ENCODE measurements around the gene RNU11.

The RNU11 gene

GRCh38 chr1:28632560-28632959 lies 15.8 kb upstream of the RNU11 start:
- no peak for DNase-seq (ENCODE audit: low spot score)
- H4K91ac ChIP-seq (ENCODE audit: low read depth, low read length, poor library complexity): no peak overlapping the region
- no peak overlapping the region for H3K14ac ChIP-seq (ENCODE audit: low read length)
- no CpG with 5 or more reads among the region's 4 CpGs for WGBS, 2 donors (ENCODE audit: extremely low coverage in 2 of 2, insufficient read length in 2 of 2, insufficient replicate concordance in 1 of 2)
- no peak overlapping the region for H3K18ac ChIP-seq (ENCODE audit: low read length)
- H3K4me2 ChIP-seq (ENCODE audit: insufficient read depth, low read length, poor library complexity, severe bottlenecking): no peak overlapping the region
- H3K27ac ChIP-seq (replicated peaks; ENCODE audit: low read length): no peak overlapping the region
- no peak overlapping the region for H2AFZ ChIP-seq (ENCODE audit: low read length)
- H3K9ac ChIP-seq (ENCODE audit: low read depth, low read length, poor library complexity): no peak overlapping the region
- no peak overlapping the region for H3K23ac ChIP-seq (ENCODE audit: low read depth, low read length, poor library complexity)
- H2BK15ac ChIP-seq (ENCODE audit: low read length): no peak overlapping the region
- no peak overlapping the region for H2BK5ac ChIP-seq (ENCODE audit: low read length)
- H3K27me3 ChIP-seq (ENCODE audit: control insufficient read depth in 3 of 3, insufficient read depth in 3 of 3, low read depth in 1 of 3, low read length in 3 of 3): no peaks in the 10 kb centered on the region
- no peak overlapping the region for H3K4ac ChIP-seq (ENCODE audit: low read length)
- no peaks in the 10 kb centered on the region for H3K4me1 ChIP-seq (ENCODE audit: control insufficient read depth in 2 of 2, insufficient read depth in 1 of 2, low read depth in 1 of 2, low read length in 2 of 2)
- no peak overlapping the region for H2BK120ac ChIP-seq (ENCODE audit: low read depth, low read length)
- no peak overlapping the region for H2AK5ac ChIP-seq (ENCODE audit: low read depth, low read length)
- no peak overlapping the region for H3K4me3 ChIP-seq (ENCODE audit: low read length in 2 of 2)
- H3K79me1 ChIP-seq (ENCODE audit: low read depth, low read length): no peaks in the 10 kb centered on the region
- peaks cover 0 to 3% of the 10 kb centered on the region in 2 donors for H3K36me3 ChIP-seq (replicated peaks in 1 of 2; ENCODE audit: control insufficient read depth in 2 of 2, insufficient read depth in 2 of 2, low read length in 2 of 2)
- H2BK12ac ChIP-seq (ENCODE audit: low read length): no peak overlapping the region
- no peak overlapping the region for H4K8ac ChIP-seq (ENCODE audit: low read depth, low read length)
- H3K9me3 ChIP-seq (replicated peaks in 1 of 2; ENCODE audit: control insufficient read depth in 2 of 2, insufficient read depth in 1 of 2, low read depth in 1 of 2, low read length in 2 of 2): no peaks in the 10 kb centered on the region

GRCh38 chr1:28640766-28641165 lies 7.6 kb upstream of the RNU11 start:
- no peak overlapping the region for H3K4ac ChIP-seq (ENCODE audit: low read length)
- no peak overlapping the region for H2BK12ac ChIP-seq (ENCODE audit: low read length)
- no peak overlapping the region for H2BK120ac ChIP-seq (ENCODE audit: low read depth, low read length)
- no peak overlapping the region for H4K8ac ChIP-seq (ENCODE audit: low read depth, low read length)
- no peak overlapping the region for H4K91ac ChIP-seq (ENCODE audit: low read depth, low read length, poor library complexity)
- no peak overlapping the region for H3K4me2 ChIP-seq (ENCODE audit: insufficient read depth, low read length, poor library complexity, severe bottlenecking)
- no peak overlapping the region for H3K14ac ChIP-seq (ENCODE audit: low read length)
- H3K18ac ChIP-seq (ENCODE audit: low read length): no peak overlapping the region
- no peak overlapping the region for H3K27ac ChIP-seq (replicated peaks; ENCODE audit: low read length)
- peaks cover 0 to 8% of the 10 kb centered on the region in 2 donors for H3K36me3 ChIP-seq (replicated peaks in 1 of 2; ENCODE audit: control insufficient read depth in 2 of 2, insufficient read depth in 2 of 2, low read length in 2 of 2)
- H3K9me3 ChIP-seq (replicated peaks in 1 of 2; ENCODE audit: control insufficient read depth in 2 of 2, insufficient read depth in 1 of 2, low read depth in 1 of 2, low read length in 2 of 2): no peaks in the 10 kb centered on the region
- no peaks in the 10 kb centered on the region for H3K79me1 ChIP-seq (ENCODE audit: low read depth, low read length)
- H3K23ac ChIP-seq (ENCODE audit: low read depth, low read length, poor library complexity): no peak overlapping the region
- H2AK5ac ChIP-seq (ENCODE audit: low read depth, low read length): no peak overlapping the region
- no peak overlapping the region for H2BK15ac ChIP-seq (ENCODE audit: low read length)
- no peak overlapping the region for H2AFZ ChIP-seq (ENCODE audit: low read length)
- H2BK5ac ChIP-seq (ENCODE audit: low read length): no peak overlapping the region
- WGBS, 2 donors (ENCODE audit: extremely low coverage in 2 of 2, insufficient read length in 2 of 2, insufficient replicate concordance in 1 of 2): no CpG with 5 or more reads among the region's 1 CpG
- no peak overlapping the region for H3K4me3 ChIP-seq (ENCODE audit: low read length in 2 of 2)
- no peak overlapping the region for H3K9ac ChIP-seq (ENCODE audit: low read depth, low read length, poor library complexity)
- DNase-seq (ENCODE audit: low spot score): no peak
- H3K4me1 ChIP-seq (ENCODE audit: control insufficient read depth in 2 of 2, insufficient read depth in 1 of 2, low read depth in 1 of 2, low read length in 2 of 2): peaks cover 4% of the 10 kb centered on the region in 2 donors
- no peaks in the 10 kb centered on the region for H3K27me3 ChIP-seq (ENCODE audit: control insufficient read depth in 3 of 3, insufficient read depth in 3 of 3, low read depth in 1 of 3, low read length in 3 of 3)

DNA sequence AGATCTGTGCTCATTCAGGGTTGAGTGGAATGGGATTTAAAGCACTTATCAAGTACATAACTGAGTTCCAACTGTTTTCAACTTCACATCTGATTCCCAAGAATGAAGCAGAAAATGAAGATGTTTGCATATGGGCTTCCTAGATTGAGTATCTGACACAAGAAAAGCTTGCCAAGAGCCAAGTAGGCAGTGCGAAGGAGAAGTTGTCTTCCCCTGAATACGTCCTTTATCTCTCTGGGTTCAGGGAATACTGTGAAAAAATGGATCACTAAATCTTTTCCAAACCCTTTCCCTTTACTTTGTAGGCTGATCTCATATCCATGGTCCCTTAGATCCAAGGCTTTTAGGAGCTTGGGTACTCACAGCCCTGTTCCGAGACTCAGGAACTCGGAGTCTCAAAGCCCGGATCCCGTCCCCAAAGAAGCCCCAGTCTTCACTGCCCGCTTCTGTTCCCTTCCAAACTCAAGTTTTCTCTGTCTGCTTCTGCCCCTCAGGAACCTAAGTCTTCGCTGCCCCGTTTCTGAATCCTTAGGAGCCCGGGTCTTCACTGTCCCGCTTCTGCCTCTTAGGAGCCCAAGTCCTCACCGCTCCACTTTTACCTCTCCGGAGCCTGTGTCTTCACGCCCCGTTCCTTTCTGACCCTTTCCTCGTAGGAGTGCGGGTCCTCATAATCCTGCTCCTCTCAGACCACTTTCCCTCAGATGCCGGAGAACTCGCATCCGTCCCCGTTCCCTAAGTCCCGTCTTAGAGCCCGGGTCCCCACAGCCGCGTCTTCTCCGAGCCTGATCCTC lies 6.1 kb upstream of the RNU11 start:
- DNase-seq (ENCODE audit: low spot score): peak; percentile 21

GRCh38 chr1:28642847-28643635 lies 5.4 kb upstream of the RNU11 start, which contains the start of gene TAF12:
Gene TAF12 (minus strand): TSS chr1:28643067. CDS start chr1:28622081, 20,986 bp downstream.
- H3K4me2 ChIP-seq (ENCODE audit: insufficient read depth, low read length, poor library complexity, severe bottlenecking): peak within 1 kb of the TSS; percentile 55
- H2AFZ ChIP-seq (ENCODE audit: low read length): peak within 1 kb of the TSS; percentile 93
- H2AK5ac ChIP-seq (ENCODE audit: low read depth, low read length): no peak within 1 kb of the TSS
- H3K4me1 ChIP-seq (ENCODE audit: control insufficient read depth in 2 of 2, insufficient read depth in 1 of 2, low read depth in 1 of 2, low read length in 2 of 2): peaks cover 4 to 6% of the 10 kb centered on the region in 2 donors
- no peak within 1 kb of the TSS for H2BK15ac ChIP-seq (ENCODE audit: low read length)
- peaks cover 0 to 4% of the 10 kb centered on the region in 2 donors for H3K36me3 ChIP-seq (replicated peaks in 1 of 2; ENCODE audit: control insufficient read depth in 2 of 2, insufficient read depth in 2 of 2, low read length in 2 of 2)
- H3K18ac ChIP-seq (ENCODE audit: low read length): peak within 1 kb of the TSS; percentile 84
- H3K4me3 ChIP-seq (ENCODE audit: low read length in 2 of 2): peak within 1 kb of the TSS; percentile 88 to 89
- H3K27me3 ChIP-seq (ENCODE audit: control insufficient read depth in 3 of 3, insufficient read depth in 3 of 3, low read depth in 1 of 3, low read length in 3 of 3): no peaks in the 10 kb centered on the region
- peak within 1 kb of the TSS; percentile 89 for H3K14ac ChIP-seq (ENCODE audit: low read length)
- H3K79me1 ChIP-seq (ENCODE audit: low read depth, low read length): no peaks in the 10 kb centered on the region
- no peak within 1 kb of the TSS for H2BK120ac ChIP-seq (ENCODE audit: low read depth, low read length)
- H3K4ac ChIP-seq (ENCODE audit: low read length): no peak within 1 kb of the TSS
- peak within 1 kb of the TSS; percentile 97 for H3K9ac ChIP-seq (ENCODE audit: low read depth, low read length, poor library complexity)
- H4K91ac ChIP-seq (ENCODE audit: low read depth, low read length, poor library complexity): no peak within 1 kb of the TSS
- no peak within 1 kb of the TSS for H2BK5ac ChIP-seq (ENCODE audit: low read length)
- no peaks in the 10 kb centered on the region for H3K9me3 ChIP-seq (replicated peaks in 1 of 2; ENCODE audit: control insufficient read depth in 2 of 2, insufficient read depth in 1 of 2, low read depth in 1 of 2, low read length in 2 of 2)
- H4K8ac ChIP-seq (ENCODE audit: low read depth, low read length): no peak within 1 kb of the TSS
- no CpG with 5 or more reads among the region's 49 CpGs for WGBS, 2 donors (ENCODE audit: extremely low coverage in 2 of 2, insufficient read length in 2 of 2, insufficient replicate concordance in 1 of 2)
- peak within 1 kb of the TSS; percentile 78 for H3K27ac ChIP-seq (replicated peaks; ENCODE audit: low read length)
- peak; percentile 93 for DNase-seq (ENCODE audit: low spot score)
- peak within 1 kb of the TSS; percentile 82 for H3K23ac ChIP-seq (ENCODE audit: low read depth, low read length, poor library complexity)
- no peak within 1 kb of the TSS for H2BK12ac ChIP-seq (ENCODE audit: low read length)

More for the DNA sequence above, 6.1 kb upstream of the RNU11 start:
- no peak overlapping the region for H2BK5ac ChIP-seq (ENCODE audit: low read length)
- no peaks in the 10 kb centered on the region for H3K79me1 ChIP-seq (ENCODE audit: low read depth, low read length)
- H2BK120ac ChIP-seq (ENCODE audit: low read depth, low read length): no peak overlapping the region
- no CpG with 5 or more reads among the region's 26 CpGs for WGBS, 2 donors (ENCODE audit: extremely low coverage in 2 of 2, insufficient read length in 2 of 2, insufficient replicate concordance in 1 of 2)
- H3K4ac ChIP-seq (ENCODE audit: low read length): no peak overlapping the region
- H2BK12ac ChIP-seq (ENCODE audit: low read length): no peak overlapping the region
- H4K91ac ChIP-seq (ENCODE audit: low read depth, low read length, poor library complexity): no peak overlapping the region
- H3K27ac ChIP-seq (replicated peaks; ENCODE audit: low read length): peak overlapping the region; percentile 71
- H3K23ac ChIP-seq (ENCODE audit: low read depth, low read length, poor library complexity): peak overlapping the region; percentile 82
- H2AFZ ChIP-seq (ENCODE audit: low read length): peak overlapping the region; percentile 93
- no peak overlapping the region for H2AK5ac ChIP-seq (ENCODE audit: low read depth, low read length)
- no peaks in the 10 kb centered on the region for H3K9me3 ChIP-seq (replicated peaks in 1 of 2; ENCODE audit: control insufficient read depth in 2 of 2, insufficient read depth in 1 of 2, low read depth in 1 of 2, low read length in 2 of 2)
- peak overlapping the region; percentile 55 for H3K4me2 ChIP-seq (ENCODE audit: insufficient read depth, low read length, poor library complexity, severe bottlenecking)
- H4K8ac ChIP-seq (ENCODE audit: low read depth, low read length): no peak overlapping the region
- H3K27me3 ChIP-seq (ENCODE audit: control insufficient read depth in 3 of 3, insufficient read depth in 3 of 3, low read depth in 1 of 3, low read length in 3 of 3): no peaks in the 10 kb centered on the region
- no peak overlapping the region for H2BK15ac ChIP-seq (ENCODE audit: low read length)
- H3K4me3 ChIP-seq (ENCODE audit: low read length in 2 of 2): peak overlapping the region; percentile 88 to 89
- peak overlapping the region; percentile 84 for H3K18ac ChIP-seq (ENCODE audit: low read length)
- H3K14ac ChIP-seq (ENCODE audit: low read length): peak overlapping the region; percentile 89
- H3K9ac ChIP-seq (ENCODE audit: low read depth, low read length, poor library complexity): peak overlapping the region; percentile 97
- H3K36me3 ChIP-seq (replicated peaks in 1 of 2; ENCODE audit: control insufficient read depth in 2 of 2, insufficient read depth in 2 of 2, low read length in 2 of 2): peaks cover 0 to 4% of the 10 kb centered on the region in 2 donors
- H3K4me1 ChIP-seq (ENCODE audit: control insufficient read depth in 2 of 2, insufficient read depth in 1 of 2, low read depth in 1 of 2, low read length in 2 of 2): peaks cover 4% of the 10 kb centered on the region in 2 donors

Data from neuronal stem cell (in vitro differentiated cells).